Fibroblast of pulmonary artery (primary cell): ENCODE data around the gene TMEM116.
"Not testable (repeated sequence)": the region's sequence is repeated elsewhere in the genome, so short reads cannot be mapped to it uniquely, and the experiment has no call there.

Source experiments
- DNase-seq: peaks from one replicate; pipeline ENCODE4 v3.0.0-alpha.2; 2010; ENCODE audit warnings: low read depth
- H3K4me3 ChIP-seq: replicated peaks from 2 replicates; pipeline ENCODE4 v1.5.1; 2011; ENCODE audit warnings: low read depth, mild to moderate bottlenecking, control low read depth, low read length, moderate library complexity
- CTCF ChIP-seq: IDR thresholded peaks from 2 replicates; pipeline ENCODE4 v1.5.1; 2011; ENCODE audit warnings: mild to moderate bottlenecking, control low read depth, low read length, inconsistent platforms; ENCODE audit errors: missing control alignments

Gene TMEM116

DNA sequence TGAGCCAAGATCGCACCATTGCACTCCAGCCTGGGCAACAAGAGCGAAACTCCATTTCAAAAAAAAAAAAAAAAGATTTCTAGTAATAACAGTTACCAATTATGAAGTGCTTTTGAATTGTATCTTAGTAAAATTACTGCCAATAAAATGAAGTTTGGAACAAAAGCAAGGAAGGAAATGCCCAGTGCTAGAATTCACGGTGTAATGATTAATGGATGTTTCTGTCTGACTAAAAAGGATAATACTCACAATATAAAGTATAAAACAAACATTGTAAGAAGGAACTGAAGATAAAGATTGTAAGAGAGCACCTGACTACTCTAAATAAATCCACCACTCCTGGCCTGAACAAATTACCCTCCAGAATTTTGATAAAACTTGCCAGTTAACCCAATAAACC lies 4.0 kb downstream of the TMEM116 start:
- no peak for DNase-seq
- H3K4me3 ChIP-seq: no peak overlapping the region
- TF ChIP-seq CTCF: no peak

DNA sequence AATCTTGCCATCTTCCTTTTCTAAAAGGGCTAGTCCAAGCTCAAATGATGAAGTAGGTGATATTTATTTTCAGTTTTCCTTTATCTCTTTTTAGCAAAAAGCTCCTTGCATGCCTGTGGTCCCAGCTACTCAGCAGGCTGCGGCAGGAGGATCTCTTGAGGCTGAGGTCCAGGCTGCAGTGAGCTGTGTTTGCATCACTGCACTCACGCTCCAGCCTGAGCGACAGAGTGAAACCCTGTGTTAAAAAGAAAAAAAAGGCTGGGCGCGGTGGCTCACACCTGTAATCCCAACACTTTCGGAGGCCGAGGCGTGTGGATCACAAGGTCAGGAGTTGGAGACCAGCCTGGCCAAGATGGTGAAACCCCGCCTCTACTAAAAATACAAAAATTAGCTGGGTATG lies 5.0 kb downstream of the TMEM116 start:
- no peak for TF ChIP-seq CTCF
- DNase-seq: no peak
- no peak overlapping the region for H3K4me3 ChIP-seq

DNA sequence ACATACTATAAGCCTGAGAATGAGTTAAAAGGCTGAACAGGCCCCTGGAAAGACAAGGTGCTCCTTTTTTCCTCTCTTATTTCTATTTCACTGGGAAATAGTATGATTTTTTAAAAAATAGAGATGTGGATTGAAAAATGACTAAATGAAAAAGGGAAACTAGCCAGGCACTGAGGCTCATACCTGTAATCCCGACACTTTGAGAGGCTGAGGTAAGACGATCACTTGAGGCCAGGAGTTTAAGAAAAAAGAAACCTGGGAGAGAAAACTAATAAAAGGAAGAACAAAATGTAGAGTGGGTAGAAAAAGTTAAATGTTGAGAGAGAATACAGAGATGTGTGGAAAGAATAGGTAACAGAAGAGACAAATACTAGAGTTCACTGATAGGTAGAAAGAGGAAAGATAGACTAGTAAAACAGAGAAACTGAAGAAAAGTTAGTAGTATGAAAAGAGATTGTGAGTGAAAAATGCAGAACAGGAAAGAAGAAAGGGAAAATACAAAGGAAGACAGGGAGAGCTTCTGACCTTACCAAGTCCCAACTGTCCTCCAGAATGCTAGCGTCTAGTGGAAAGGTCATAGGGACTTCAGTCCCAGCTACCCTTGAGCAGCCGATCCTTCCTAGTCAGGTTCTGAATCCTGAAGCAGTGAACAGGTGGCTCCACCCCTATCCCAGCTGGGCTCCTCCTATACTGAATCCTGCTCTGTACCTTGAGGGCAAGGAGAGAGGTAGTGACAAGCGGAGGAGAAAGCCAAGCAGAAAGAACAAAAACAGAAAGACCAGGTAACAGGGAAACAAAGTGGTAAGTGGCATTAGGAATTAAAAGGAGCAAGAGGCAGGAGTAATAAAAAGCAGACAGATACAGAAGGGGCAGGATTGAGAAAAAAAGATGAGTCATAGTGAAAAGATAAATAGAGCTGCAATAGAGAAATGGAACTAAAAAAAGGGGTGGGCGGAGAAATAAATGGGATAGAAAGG lies 7.3 kb downstream of the TMEM116 start:
- no peak overlapping the region for H3K4me3 ChIP-seq
- DNase-seq: no peak
- no peak for TF ChIP-seq CTCF

- no peak for DNase-seq
- no peak for TF ChIP-seq CTCF
- no peak overlapping the region for H3K4me3 ChIP-seq
Measured at GRCh38 chr12:112004041-112004440, 8.9 kb downstream of the TMEM116 start.

GRCh38 chr12:112001576-112001975 lies 11.4 kb downstream of the TMEM116 start:
- DNase-seq: no peak
- H3K4me3 ChIP-seq: no peak overlapping the region
- TF ChIP-seq CTCF: no peak

DNA sequence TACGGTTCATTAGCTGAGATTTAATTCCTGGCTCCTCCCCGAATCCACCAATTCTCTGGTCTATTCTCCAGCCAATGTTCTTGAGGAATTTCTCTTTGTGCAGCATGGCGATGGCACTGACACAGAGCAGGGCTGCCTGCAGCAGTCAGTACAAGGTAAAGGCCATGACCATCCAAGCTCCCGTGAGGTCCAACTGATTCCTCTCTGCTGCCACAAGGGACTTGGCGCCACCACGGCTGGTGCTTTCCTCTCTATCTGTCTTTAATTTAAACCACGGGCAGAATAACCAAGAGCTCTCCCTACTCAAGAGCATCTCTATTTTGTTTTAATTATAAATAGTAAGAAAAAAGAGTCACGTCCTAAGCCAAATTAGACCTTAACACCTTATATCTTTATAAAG lies 12.1 kb downstream of the TMEM116 start:
- TF ChIP-seq CTCF: no peak
- H3K4me3 ChIP-seq: no peak overlapping the region
- DNase-seq: no peak

GRCh38 chr12:111999129-111999528 lies 13.8 kb downstream of the TMEM116 start:
- not testable (repeated sequence) for DNase-seq

More at GRCh38 chr12:111999129-111999528, 13.8 kb downstream of the TMEM116 start:
- H3K4me3 ChIP-seq: not testable (repeated sequence)
